ENCODE data around the gene OCIAD1. TPM values are rescaled to one million over a fixed set of nuclear protein-coding genes. Genes with fewer than 3 reads are reported as not detected.

The OCIAD1 gene
- total and polyA plus RNA-seq, 2 of the 13 experiments (the other 11 are each of a cell fraction or from before 2014, with no cell fraction given) = 67.3 to 74.9 TPM

DNA sequence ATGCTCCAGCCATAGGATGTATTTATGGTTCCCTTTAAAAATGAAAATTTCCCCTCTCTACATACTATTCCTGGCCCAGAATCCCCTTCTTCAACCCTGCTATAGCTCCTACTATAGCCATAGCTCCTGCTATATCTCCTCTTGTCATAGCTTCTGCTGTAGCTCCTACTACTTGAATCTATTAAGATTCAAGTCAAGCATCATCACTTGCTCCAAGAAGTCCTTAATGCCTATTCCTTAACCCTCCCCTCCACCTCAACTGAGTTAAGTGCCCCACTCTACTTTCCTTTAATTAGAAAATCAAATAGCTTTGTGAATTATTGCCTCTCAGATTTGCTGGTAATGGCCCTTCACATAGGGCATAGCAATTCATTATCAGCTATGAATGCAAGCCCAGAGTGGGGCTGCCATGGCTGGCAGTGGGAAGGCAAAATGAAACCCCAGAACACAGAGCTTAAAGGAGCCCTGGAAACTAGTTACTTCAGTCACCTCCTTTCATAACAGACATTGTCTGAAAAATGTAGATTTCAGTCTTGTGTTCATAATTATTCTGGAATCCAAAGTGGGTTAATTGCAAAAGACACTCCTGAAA lies 60.2 kb downstream of the OCIAD1 start (continued):
- no peak for TF ChIP-seq NFKBIZ (CRISPR knock-in tag; IDR thresholded peaks at IDR 0.05)
- TF ChIP-seq HNRNPL (IDR thresholded peaks at IDR 0.05; ENCODE audit: low read depth, low read length) = no peak
- no peak for TF ChIP-seq ZNF703 (CRISPR knock-in tag; IDR thresholded peaks at IDR 0.05; ENCODE audit: borderline replicate concordance)
- no peak for TF ChIP-seq DDIT3 (CRISPR knock-in tag; IDR thresholded peaks at IDR 0.05)
- TF ChIP-seq, protein P1, sequence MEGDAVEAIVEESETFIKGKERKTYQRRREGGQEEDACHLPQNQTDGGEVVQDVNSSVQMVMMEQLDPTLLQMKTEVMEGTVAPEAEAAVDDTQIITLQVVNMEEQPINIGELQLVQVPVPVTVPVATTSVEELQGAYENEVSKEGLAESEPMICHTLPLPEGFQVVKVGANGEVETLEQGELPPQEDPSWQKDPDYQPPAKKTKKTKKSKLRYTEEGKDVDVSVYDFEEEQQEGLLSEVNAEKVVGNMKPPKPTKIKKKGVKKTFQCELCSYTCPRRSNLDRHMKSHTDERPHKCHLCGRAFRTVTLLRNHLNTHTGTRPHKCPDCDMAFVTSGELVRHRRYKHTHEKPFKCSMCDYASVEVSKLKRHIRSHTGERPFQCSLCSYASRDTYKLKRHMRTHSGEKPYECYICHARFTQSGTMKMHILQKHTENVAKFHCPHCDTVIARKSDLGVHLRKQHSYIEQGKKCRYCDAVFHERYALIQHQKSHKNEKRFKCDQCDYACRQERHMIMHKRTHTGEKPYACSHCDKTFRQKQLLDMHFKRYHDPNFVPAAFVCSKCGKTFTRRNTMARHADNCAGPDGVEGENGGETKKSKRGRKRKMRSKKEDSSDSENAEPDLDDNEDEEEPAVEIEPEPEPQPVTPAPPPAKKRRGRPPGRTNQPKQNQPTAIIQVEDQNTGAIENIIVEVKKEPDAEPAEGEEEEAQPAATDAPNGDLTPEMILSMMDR (CRISPR knock-in tag; IDR thresholded peaks at IDR 0.05) = no peak
- TF ChIP-seq, protein P2, sequence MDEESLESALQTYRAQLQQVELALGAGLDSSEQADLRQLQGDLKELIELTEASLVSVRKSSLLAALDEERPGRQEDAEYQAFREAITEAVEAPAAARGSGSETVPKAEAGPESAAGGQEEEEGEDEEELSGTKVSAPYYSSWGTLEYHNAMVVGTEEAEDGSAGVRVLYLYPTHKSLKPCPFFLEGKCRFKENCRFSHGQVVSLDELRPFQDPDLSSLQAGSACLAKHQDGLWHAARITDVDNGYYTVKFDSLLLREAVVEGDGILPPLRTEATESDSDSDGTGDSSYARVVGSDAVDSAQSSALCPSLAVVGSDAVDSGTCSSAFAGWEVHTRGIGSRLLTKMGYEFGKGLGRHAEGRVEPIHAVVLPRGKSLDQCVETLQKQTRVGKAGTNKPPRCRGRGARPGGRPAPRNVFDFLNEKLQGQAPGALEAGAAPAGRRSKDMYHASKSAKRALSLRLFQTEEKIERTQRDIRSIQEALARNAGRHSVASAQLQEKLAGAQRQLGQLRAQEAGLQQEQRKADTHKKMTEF (CRISPR knock-in tag; IDR thresholded peaks at IDR 0.05) = no peak

- 10% methylated on average over 3 of the region's 3 CpGs for WGBS (ENCODE audit: low lambda C conversion rate)
- no peak overlapping the region for H3K9ac ChIP-seq (ENCODE audit: insufficient read depth, low read depth, low read length)
- H3K4me1 ChIP-seq (ENCODE audit: insufficient read depth, low read length) = no peaks in the 10 kb centered on the region
- H3K27ac ChIP-seq (ENCODE audit: extremely low read length, insufficient read depth, low read length) = no peak overlapping the region
- no peaks in the 10 kb centered on the region for H3K9me3 ChIP-seq (ENCODE audit: low read length)
- in situ Hi-C loops (cut with HindIII; ENCODE audit: extremely low pct_ligation_motif_present, low pct_unique_long_range_greater_than_20kb) = no loop called here
- intact Hi-C loops (cut with micrococcal nuclease; ENCODE audit: unreplicated experiment) = no loop called here
- no TSS peak for BruUV-seq (replicated peaks)
- no peaks in the 10 kb centered on the region for H3K79me2 ChIP-seq (ENCODE audit: insufficient read depth, low read length)
- FAIRE-seq (no peak), DNase-seq (ENCODE audit: low spot score) (no peak), ATAC-seq (peak; percentile 70)
- no peaks in the 10 kb centered on the region for H3K27me3 ChIP-seq (ENCODE audit: control insufficient read depth in 1 of 2, insufficient read depth in 2 of 2, low read length in 2 of 2)
- H2AFZ ChIP-seq (ENCODE audit: low read length) = no peak overlapping the region
- no peak overlapping the region for H3K4me2 ChIP-seq (ENCODE audit: low read depth, low read length)
- H3K36me3 ChIP-seq (replicated peaks in 1 of 2; ENCODE audit: control insufficient read depth in 1 of 2, insufficient read depth in 2 of 2, low read length in 2 of 2) = no peaks in the 10 kb centered on the region
- ChIA-PET POLR2A (no interaction called here), CTCF (ENCODE audit: low intra/inter-chr PET ratio, low total read pairs) (interaction anchor here (0.8 kb wide), 1 partner anchor 318 kb away, joined by 3 read pairs; no protein-coding TSS in a partner anchor)
- no peak overlapping the region for H3K4me3 ChIP-seq (replicated peaks in 1 of 3; ENCODE audit: insufficient read depth in 1 of 3, low read depth in 2 of 3, low read length in 3 of 3)
- no peaks in the 10 kb centered on the region for H4K20me1 ChIP-seq (ENCODE audit: insufficient read depth, low read length)
- peak; percentile 40 for TF ChIP-seq STAG1 (CRISPR knock-in tag; IDR thresholded peaks at IDR 0.05)
- TF ChIP-seq, protein P1 (CRISPR knock-in tag; IDR thresholded peaks at IDR 0.05) = peak; percentile 44
- no peak for TF ChIP-seq ZNF274 (CRISPR knock-in tag; IDR thresholded peaks at IDR 0.05)
- no peak for TF ChIP-seq CREBL2 (CRISPR knock-in tag; IDR thresholded peaks at IDR 0.05; ENCODE audit: borderline replicate concordance)
- no peak for TF ChIP-seq ZNF101 (CRISPR knock-in tag; IDR thresholded peaks at IDR 0.05; ENCODE audit: borderline replicate concordance, low read depth)
- no peak for TF ChIP-seq NFE2 (CRISPR knock-in tag; IDR thresholded peaks at IDR 0.05)
- TF ChIP-seq ZNF160 (CRISPR knock-in tag; IDR thresholded peaks at IDR 0.05) = no peak
- no peak for TF ChIP-seq ZFP82 (CRISPR knock-in tag; IDR thresholded peaks at IDR 0.05; ENCODE audit: borderline replicate concordance)
- TF ChIP-seq ISX (CRISPR knock-in tag; conservative IDR thresholded peaks at IDR 0.05) = no peak
- no peak for TF ChIP-seq ZNF569 (CRISPR knock-in tag; IDR thresholded peaks at IDR 0.05; ENCODE audit: borderline replicate concordance)
- TF ChIP-seq ZNF263 (CRISPR knock-in tag; IDR thresholded peaks at IDR 0.05) = no peak
Observed at GRCh38 chr4:48896845-48897244, 66.0 kb downstream of the OCIAD1 start.
